Measurements from ENCODE around the gene S100PBP.

Gene S100PBP

DNA sequence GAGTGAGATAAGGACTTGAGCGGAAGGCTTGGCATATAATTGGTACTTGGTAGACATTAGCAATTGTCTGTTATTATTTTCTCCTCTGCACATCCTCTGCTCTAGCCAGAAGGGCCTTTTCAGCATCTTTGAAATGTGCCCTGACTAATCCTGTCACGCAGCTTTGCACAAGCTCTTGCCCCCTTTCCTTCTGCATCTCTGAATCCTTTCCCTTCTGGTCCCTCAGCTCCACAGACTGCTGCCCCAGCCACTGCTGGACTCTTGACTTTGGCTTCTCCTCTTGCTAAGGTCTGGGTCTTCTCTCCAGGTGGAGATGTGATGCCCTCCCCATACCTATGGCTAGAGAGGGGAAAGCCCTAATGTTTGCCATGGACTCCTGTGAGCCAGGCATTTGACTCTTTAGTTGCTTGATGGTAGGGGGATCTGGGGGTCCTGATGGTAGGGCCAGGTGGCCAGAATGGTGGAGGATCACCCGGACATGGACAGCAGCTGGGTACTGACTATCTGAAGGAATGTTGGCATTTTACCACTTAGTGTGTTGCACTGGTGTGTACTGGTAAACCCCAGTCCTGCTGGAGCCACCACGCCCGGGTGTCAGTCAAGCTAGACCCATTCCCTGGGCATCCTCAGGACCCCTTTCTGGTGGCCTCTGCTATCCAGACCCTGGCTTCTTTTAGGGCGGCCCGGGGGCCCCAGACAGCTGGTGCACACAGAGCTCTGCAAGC, 73.2 kb downstream of the S100PBP start:
- TF ChIP-seq, protein P1, sequence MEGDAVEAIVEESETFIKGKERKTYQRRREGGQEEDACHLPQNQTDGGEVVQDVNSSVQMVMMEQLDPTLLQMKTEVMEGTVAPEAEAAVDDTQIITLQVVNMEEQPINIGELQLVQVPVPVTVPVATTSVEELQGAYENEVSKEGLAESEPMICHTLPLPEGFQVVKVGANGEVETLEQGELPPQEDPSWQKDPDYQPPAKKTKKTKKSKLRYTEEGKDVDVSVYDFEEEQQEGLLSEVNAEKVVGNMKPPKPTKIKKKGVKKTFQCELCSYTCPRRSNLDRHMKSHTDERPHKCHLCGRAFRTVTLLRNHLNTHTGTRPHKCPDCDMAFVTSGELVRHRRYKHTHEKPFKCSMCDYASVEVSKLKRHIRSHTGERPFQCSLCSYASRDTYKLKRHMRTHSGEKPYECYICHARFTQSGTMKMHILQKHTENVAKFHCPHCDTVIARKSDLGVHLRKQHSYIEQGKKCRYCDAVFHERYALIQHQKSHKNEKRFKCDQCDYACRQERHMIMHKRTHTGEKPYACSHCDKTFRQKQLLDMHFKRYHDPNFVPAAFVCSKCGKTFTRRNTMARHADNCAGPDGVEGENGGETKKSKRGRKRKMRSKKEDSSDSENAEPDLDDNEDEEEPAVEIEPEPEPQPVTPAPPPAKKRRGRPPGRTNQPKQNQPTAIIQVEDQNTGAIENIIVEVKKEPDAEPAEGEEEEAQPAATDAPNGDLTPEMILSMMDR (IDR thresholded peaks at IDR 0.05) = no peak
- Histone ChIP-seq H3K27ac (no peak overlapping the region), H3K4me3 (no peak overlapping the region)
- DNase-seq (ENCODE audit: low spot score) = no peak

DNA sequence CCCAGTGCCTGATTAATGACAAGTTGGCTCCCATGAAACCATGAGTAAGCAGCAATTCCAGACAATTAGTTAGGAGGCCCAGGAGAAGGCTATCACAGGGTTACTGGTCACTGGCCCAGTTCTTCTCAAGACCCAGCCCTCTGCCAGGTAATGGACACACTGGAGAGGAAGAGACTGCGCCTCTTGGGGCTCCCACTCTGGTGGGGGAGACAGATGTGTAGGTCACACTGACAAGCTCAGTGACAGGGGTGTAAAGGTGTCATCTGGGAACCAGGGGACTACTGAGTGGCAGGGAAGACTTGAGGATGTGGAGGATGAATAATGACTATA, 73.8 kb downstream of the S100PBP start:
- no peak overlapping the region for H3K4me3 ChIP-seq
- DNase-seq (ENCODE audit: low spot score) = no peak
- TF ChIP-seq, protein P1 (IDR thresholded peaks at IDR 0.05) = no peak
- no peak overlapping the region for H3K27ac ChIP-seq

- TF ChIP-seq, protein P1 (IDR thresholded peaks at IDR 0.05) = no peak
- no peak for DNase-seq (ENCODE audit: low spot score)
- no peak overlapping the region for H3K4me3 ChIP-seq
- no peak overlapping the region for H3K27ac ChIP-seq
These were observed 74.2 kb downstream of the S100PBP start for GRCh38 chr1:32891630-32892029.

DNA sequence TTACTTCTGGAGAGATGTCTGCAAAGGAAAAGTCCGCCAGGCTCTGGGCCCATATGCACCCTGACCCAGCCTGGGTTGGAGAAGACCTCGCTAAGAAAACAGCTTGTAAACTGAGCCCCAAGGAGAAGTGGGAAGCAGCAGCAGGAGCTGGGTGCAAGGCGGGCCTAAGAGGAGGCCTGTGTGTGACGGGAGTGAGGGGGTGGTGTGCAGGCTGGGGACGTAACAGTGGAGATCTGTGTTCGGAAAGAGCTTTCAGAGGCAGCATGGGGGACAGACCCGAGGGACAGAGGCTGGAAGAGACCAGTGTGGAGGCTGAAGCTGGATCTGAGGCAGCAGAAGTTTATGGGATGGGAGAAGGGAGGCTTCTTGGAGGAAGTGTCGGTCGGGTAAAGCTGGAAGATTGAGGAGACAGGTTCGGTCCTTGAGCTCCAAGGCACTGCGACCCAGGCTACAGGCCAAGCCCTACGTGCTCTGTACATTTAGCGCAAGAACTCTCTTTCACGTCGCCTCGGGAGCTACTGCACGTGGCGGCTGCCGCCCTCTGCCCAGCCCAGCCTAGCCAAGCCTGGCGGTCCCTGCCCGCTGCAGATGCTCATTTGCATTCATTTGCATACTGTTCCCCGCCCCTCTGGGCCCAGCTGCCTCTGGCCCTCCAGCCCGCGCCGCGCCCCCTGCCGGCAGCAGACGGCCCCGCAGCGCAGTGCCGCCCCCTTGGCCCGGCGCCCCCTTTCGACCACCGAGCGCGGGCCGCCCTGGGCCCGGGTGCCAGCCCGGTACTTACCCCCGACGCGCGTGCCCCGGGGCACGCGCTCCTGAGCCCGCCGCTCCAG, 75.1 kb downstream of the S100PBP start:
- TF ChIP-seq, protein P1 (IDR thresholded peaks at IDR 0.05) = no peak
- no peak for DNase-seq (ENCODE audit: low spot score)
- Histone ChIP-seq H3K27ac (no peak overlapping the region), H3K4me3 (peak overlapping the region; percentile 76)

- Histone ChIP-seq H3K27ac (no peak overlapping the region), H3K4me3 (peak overlapping the region; percentile 76)
- no peak for DNase-seq (ENCODE audit: low spot score)
These were observed 76.0 kb downstream of the S100PBP start for GRCh38 chr1:32893198-32894018.

GRCh38 chr1:32894019-32894600, 76.7 kb downstream of the S100PBP start:
- TF ChIP-seq, protein P1 (IDR thresholded peaks at IDR 0.05) = no peak
- DNase-seq (ENCODE audit: low spot score) = no peak
- peak overlapping the region; percentile 76 for H3K4me3 ChIP-seq
- H3K27ac ChIP-seq = no peak overlapping the region

More at GRCh38 chr1:32893198-32894018, 76.0 kb downstream of the S100PBP start:
- TF ChIP-seq, protein P1 (IDR thresholded peaks at IDR 0.05) = no peak

Data from coronary artery (tissue), 2 donors.